GM18907 (cell line): ENCODE results near the gene CA10.

Experiments
- ATAC-seq: cut with Tn5 transposase; IDR thresholded peaks from one replicate; pipeline ENCODE4 v1.9.1; 2021; ENCODE audit warnings: mild to moderate bottlenecking, moderate library complexity; ENCODE audit not compliant: unreplicated experiment

The CA10 gene

GRCh38 chr17:52049051-52049450 lies 109.5 kb downstream of the CA10 start:
- ATAC-seq: no peak

DNA sequence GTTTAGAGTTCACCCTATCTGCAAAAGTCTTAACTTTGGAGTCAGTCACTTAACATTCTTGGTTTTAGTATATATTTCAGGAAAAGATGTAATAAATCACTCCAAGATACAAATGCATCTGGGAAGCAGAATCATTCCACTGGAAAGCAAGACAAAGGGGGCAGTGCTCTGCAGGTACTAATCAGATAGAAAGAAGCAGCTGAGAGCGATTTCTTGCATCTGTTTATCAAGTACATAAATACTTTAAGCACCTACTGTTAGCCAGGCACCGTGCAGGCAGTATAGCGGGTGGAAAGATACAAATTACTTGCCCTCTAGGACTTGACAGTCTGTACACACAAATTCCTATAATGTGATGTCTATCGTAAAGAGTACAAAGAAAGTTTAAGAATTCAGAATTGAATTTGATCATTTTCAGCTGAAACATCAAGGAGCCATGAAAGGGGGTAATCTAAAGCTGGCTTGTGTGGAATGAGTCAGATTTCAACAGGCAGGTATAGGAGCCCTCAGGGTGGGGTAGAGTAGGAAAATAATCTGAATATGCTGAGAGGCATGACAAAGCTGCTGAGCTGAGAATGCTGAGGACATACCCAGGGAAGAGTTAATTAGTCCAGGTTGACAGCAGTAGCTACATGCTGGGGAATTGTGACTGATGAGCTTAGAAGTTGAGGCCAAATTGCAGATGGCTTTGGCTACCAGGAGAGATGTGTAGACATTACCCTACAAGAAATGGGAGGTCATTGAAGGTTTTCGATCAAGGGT lies 110.2 kb downstream of the CA10 start:
- no peak for ATAC-seq

- ATAC-seq: no peak
Measured at GRCh38 chr17:52047086-52047485, 111.4 kb downstream of the CA10 start.

- ATAC-seq: no peak
Measured at GRCh38 chr17:52041123-52041617, 117.3 kb downstream of the CA10 start.

GRCh38 chr17:52036416-52036815 lies 122.1 kb downstream of the CA10 start:
- no peak for ATAC-seq

- ATAC-seq: no peak
Measured at GRCh38 chr17:52035336-52035915, 123.1 kb downstream of the CA10 start.

DNA sequence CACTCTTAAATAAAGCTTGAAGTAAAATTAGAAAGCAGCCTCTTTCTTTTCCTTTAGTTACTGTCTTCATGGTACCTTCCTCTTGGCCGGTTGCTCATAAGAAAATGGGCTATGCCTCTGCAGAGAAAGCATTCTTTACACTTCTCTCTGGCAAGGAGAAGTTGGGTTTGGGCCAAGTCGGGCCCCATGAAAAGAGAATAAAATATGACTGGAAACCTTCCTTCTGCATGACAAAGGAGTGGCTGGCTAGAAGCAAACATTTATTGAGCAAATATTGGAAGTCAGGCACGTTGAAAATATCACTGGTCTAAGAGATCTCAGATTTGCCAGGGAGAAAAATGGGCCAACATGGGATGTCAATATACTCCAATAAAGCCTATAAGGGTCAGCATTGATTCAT lies 126.1 kb downstream of the CA10 start:
- ATAC-seq: no peak

DNA sequence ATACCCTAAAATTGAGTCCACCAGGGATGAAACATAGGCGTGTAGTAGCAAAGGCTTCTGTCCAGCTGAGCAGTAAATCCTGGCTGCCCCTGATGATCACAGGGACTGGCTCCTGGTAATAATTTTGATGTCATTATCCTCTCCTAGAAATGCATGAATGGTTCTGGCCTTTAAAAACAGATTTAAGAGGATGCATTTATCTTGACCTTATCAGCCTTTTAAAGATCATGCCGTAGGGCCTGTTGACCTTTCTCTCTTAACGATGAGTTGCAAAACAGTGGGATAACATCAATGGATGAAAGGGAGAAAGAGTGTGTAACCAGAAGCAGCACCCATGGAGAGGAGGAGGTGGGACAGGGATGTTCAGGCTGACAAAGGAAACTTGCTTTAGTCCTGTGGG lies 128.5 kb downstream of the CA10 start:
- ATAC-seq: no peak

DNA sequence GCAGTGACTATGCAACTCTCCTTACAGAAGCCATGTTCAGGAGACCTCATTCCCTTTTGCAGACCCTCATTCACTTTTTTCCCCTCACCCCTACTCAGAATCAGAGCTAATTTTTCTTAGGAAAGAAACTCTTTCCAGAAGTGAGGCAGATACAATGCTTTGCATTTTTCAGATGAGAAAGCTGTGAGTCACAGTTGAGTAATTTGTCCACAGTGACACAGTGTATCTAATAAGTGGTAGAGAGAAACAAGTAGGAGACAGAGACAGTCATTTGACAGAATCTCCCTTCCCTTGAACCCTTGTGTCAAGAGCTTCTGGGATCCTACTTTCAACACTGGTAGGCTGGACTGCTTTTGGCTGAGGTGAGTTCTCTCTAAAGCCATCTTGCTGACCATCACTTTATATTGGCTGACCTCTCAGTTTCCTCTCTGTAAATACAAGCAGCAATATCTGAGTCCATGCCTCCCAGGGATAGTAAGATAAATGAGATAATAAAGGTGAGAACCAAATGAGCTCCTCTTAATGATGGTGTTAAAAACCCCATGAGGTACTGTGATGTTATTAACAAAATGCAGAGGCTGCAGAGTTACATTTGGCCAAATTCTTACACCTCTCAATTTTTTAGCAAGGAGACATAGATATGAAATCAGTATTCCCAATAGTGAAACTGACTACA lies 130.8 kb downstream of the CA10 start:
- ATAC-seq: no peak

DNA sequence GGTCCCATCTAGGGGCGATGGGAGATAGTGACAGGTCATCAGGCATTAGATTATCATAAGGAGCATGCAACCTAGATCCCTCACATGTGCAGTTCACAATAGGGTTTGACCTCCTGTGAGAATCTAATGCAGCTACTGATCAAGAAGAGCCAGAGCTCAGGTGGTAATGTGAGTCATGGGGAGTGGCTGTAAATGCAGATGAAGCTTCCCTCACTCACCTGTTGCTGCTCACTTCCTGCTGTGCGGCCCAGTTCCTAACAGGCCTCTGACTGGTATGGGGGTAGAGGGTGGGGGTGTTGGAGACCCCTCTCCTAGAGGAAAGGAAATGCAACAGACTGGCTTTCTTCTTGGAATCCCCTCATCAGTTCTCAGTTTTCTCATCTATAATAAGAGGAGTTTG lies 131.4 kb downstream of the CA10 start:
- ATAC-seq: no peak

DNA sequence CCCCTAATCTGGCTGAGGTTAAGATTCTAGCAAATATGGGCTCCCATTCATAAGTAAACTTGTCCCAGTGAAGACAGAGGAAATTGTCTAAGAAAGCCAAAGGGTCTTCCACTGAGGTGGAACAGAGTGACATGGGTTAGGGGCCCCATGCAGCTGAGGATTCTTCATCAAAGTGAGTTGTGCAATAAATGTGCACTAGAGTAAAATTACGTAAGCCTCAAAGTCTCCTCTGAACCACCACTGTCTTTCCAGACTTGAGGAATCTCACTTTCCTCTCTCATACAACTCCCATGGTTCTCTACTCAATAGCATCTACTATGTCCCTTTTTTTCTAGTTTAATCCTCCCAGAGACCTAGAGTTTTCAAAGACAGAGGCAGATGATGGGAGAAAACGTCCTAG lies 132.4 kb downstream of the CA10 start:
- no peak for ATAC-seq

DNA sequence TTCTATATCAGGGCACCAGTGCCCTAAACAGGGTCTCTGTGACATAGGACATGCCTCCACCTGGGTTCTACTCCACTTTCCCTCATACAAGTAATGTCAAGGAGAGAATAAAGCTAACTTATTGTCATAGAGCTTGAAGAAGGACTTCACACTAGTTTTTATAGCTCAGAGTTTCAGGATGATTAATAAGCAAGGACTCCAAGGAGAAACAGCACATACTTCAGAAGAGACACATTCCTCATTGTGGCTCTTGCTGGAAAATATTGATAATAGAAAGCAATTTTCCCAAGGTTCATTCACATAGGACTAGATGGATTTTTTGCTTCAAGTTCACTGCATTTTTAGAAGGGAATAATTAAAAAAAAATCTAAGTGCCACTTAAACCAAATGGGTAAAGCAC lies 133.3 kb downstream of the CA10 start:
- no peak for ATAC-seq

DNA sequence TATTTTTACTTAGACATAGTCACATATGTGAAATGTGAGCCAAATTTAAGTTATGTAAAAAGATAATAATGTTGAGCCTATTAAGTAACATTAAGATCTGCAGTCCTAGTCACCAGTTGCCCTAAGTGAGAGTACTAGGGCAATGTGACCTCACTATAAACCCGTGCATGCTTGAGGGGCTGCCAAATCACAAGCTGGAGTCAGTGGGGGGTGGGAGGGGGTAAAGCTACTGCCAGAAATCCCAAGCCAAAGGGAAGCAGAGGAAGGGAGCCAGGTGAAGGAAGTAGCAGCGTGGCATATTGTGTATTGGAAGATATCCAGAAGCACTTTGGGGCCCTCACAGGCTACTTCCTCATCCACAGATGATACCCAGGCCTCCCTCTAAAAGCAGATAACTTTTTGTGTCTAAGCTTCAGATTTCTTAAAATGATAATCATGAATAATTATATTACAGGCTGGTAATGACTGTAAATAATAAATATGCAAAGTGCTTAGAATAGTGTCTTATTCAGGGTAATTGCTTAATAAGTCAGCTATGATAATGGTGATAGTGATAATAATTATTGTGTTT lies 134.1 kb downstream of the CA10 start:
- ATAC-seq: no peak

DNA sequence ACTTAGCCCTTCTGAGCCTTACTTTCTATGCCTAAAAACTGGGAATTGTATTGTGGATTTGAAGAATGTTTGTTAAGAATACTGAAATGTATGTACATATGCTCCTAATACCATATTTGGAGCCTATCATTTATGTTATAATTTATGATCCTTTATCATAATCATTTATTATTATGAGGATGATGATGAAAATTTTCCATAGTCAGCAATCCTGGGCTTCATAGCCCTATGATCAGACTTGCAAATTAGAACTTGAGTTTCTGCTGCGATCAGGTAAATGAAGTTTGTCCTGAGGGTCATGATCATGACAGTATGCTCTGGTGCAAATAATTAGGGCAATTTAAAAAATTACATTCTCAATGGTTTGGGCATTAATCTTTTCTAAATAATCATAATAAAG lies 147.4 kb downstream of the CA10 start:
- no peak for ATAC-seq

GRCh38 chr17:51999654-52000053 lies 158.9 kb downstream of the CA10 start:
- no peak for ATAC-seq

GRCh38 chr17:51997723-51998122 lies 160.8 kb downstream of the CA10 start:
- ATAC-seq: no peak

DNA sequence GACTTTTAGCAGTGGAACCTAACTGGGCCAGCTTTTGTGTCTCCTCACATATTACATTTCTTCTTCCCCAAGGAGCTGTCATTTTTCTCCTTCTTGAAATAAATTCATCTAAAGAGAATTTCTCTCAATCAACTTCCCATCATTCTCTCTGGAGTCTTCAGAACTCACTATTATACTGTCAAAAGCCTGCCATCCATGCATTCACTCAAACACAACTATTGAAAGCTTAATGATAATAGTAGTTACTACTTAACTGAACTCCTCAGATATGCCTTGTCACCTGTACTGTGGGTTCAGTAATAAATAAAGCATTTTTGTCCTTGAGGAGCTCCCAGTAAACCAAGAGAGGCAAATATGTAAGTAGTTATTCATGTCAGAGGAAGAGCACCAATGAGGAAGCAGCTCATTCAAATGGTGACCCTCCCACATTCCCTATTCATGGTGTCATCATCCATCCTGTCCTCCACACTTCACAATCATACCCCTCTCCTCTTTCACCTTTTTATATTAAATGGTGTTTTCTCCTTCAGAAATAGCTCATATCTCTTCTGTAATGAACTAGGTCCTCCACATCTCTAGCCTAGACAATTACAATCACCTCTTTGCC lies 162.6 kb downstream of the CA10 start:
- ATAC-seq: no peak

GRCh38 chr17:51992864-51993416 lies 165.6 kb downstream of the CA10 start:
- ATAC-seq: no peak

DNA sequence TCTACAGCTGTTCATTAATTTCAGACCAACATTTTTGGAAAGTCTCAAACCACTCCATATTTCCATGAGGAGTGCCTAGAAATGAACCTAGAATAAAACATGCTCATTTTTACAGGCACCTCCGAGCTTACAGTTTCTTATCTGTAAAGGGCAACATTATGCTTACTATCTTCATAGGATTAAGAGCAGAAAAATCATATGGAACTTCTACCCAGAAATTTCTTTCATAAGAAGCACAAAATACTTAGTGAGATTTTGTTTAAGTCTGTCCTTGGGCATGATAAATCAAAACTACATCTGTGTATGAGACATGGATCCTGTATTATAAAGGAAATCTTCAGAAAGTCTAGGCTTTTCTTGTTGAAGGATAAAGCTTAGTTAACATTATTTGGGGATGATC lies 187.4 kb downstream of the CA10 start:
- no peak for ATAC-seq

GRCh38 chr17:51961689-51962088 lies 196.8 kb downstream of the CA10 start:
- ATAC-seq: no peak

DNA sequence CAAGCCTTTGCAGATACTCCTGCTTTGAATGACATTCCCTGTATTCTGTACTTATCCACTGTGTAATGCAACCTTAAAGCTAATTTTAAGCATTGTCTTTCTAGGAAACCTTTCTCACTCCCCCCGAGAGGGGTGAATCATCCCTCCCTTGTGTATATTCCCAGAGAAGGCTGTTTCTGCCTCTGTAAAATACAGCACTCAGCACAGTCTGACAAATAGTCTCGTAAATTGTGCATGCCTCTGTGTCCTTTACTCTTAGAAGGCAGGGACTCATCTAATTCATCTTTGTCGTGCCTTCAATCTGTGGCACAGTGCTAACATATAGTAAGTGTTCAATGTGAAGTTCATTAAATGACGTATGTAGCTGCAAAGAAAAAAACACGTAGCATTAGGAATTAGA lies 200.7 kb downstream of the CA10 start:
- ATAC-seq: no peak
